B cell (primary cell): ENCODE data around the gene ANKRD2. TPM values are rescaled to one million over a fixed set of nuclear protein-coding genes. Genes with fewer than 3 reads are reported as not detected.

Experiments
- ATAC-seq: fragments of 200-7000 bp; cut with Tn5 transposase; one replicate; pipeline ENCODE4 v1.10.0; 2021; ENCODE audit warnings: low read depth, mild to moderate bottlenecking, moderate number of reproducible peaks, moderate library complexity
- CTCF ChIA-PET: fragments of 350-600 bp; sonication (Branson Sonifier 250); formaldehyde crosslinking; loops from one replicate; lab custom pipeline; 2021; ENCODE audit warnings: antibody characterized with exemption, inconsistent platforms; lab: Charles Lee
- POLR2A ChIA-PET: fragments of 350-600 bp; sonication (Branson Sonifier 250); formaldehyde crosslinking; loops from one replicate; lab custom pipeline; 2021; ENCODE audit warnings: antibody characterized with exemption; lab: Charles Lee
- DNase-seq: peaks from one replicate; pipeline ENCODE4 v3.0.0; 2013
- H2AFZ ChIP-seq: 2 replicates; pipeline ENCODE4 v1.6.1; 2012; ENCODE audit warnings: mild to moderate bottlenecking, low read depth, low read length; ENCODE audit not compliant: insufficient read depth, poor library complexity, severe bottlenecking
- H3K27ac ChIP-seq, 2 donors: 1 replicate in 1 of 2; 2 replicates in 1 of 2; pipeline ENCODE4 v1.5.1; 2012 to 2013; ENCODE audit warnings: low read length in 2 of 2, mild to moderate bottlenecking in 2 of 2, moderate library complexity in 1 of 2
- H3K27me3 ChIP-seq, 4 experiments: fragments of 200-600 bp in 1 of 4; sonication (generic) in 1 of 4; replicated peaks in 1 of 4; 1 replicate in 2 of 4; 2 replicates in 2 of 4; pipeline versions ENCODE4 v1.6.1 to v1.7.0; 2013 to 2016; ENCODE audit warnings: low read length in 3 of 4, mild to moderate bottlenecking in 2 of 4, mixed read lengths in 1 of 4, moderate library complexity in 1 of 4; ENCODE audit not compliant: insufficient read depth in 4 of 4, control insufficient read depth in 3 of 4; ENCODE audit errors: control extremely low read depth in 1 of 4
- H3K36me3 ChIP-seq, 2 experiments: replicated peaks in 1 of 2; 1 replicate in 1 of 2; 2 replicates in 1 of 2; pipeline versions ENCODE4 v1.6.1 to v1.7.1; 2013; ENCODE audit warnings: low read length in 1 of 2; ENCODE audit not compliant: insufficient read depth in 2 of 2, control insufficient read depth in 1 of 2; ENCODE audit errors: control extremely low read depth in 1 of 2, extremely low read depth in 1 of 2
- H3K4me1 ChIP-seq, 2 donors: fragments of 200-600 bp in 1 of 2; sonication (generic) in 1 of 2; 1 replicate in 1 of 2; 2 replicates in 1 of 2; pipeline versions ENCODE4 v1.5.1 to v1.6.1; 2013 to 2017; ENCODE audit warnings: low read length in 2 of 2; ENCODE audit not compliant: control insufficient read depth in 2 of 2, insufficient read depth in 2 of 2
- H3K4me2 ChIP-seq: replicated peaks from 2 replicates; pipeline ENCODE3; 2012; ENCODE audit warnings: mild to moderate bottlenecking, low read depth, low read length; ENCODE audit not compliant: poor library complexity, severe bottlenecking
- H3K4me3 ChIP-seq, 5 experiments: fragments of 200-600 bp in 1 of 5; sonication (generic) in 1 of 5; 1 replicate in 3 of 5; 2 replicates in 2 of 5; pipeline versions ENCODE4 v1.5.1 to v1.7.0; 2011 to 2016; ENCODE audit warnings: low read length in 4 of 5, mild to moderate bottlenecking in 4 of 5, low read depth in 2 of 5, control low read depth in 1 of 5, moderate library complexity in 1 of 5; ENCODE audit not compliant: insufficient read depth in 1 of 5; ENCODE audit errors: control extremely low read depth in 1 of 5, extremely low read depth in 1 of 5
- H3K79me2 ChIP-seq: fragments of 200-600 bp; sonication (generic); one replicate; pipeline ENCODE4 v1.6.0; 2016; ENCODE audit warnings: low read length; ENCODE audit not compliant: control insufficient read depth, insufficient read depth
- H3K9ac ChIP-seq: fragments of 200-600 bp; sonication (generic); 2 replicates; pipeline ENCODE4 v1.6.1; 2017; ENCODE audit warnings: mild to moderate bottlenecking, low read length, moderate library complexity
- H3K9me3 ChIP-seq, 3 donors: one replicate each; pipeline versions ENCODE4 v1.6.1 to v1.7.1; 2013; ENCODE audit warnings: low read length in 2 of 3; ENCODE audit not compliant: control insufficient read depth in 2 of 3, insufficient read depth in 1 of 3; ENCODE audit errors: control extremely low read depth in 1 of 3
- H4K20me1 ChIP-seq: 2 replicates; pipeline ENCODE4 v1.6.0; 2012; ENCODE audit warnings: mild to moderate bottlenecking, low read length; ENCODE audit not compliant: insufficient read depth, control insufficient read depth, poor library complexity, severe bottlenecking
- H3K27ac Mint-ChIP-seq: one replicate; pipeline ENCODE4 v1.8.0; 2021; ENCODE audit warnings: mixed read lengths
- H3K27me3 Mint-ChIP-seq: one replicate; pipeline ENCODE4 v1.8.0; 2021; ENCODE audit warnings: mixed read lengths
- H3K4me1 Mint-ChIP-seq: one replicate; pipeline ENCODE4 v1.8.0; 2021; ENCODE audit warnings: mixed read lengths
- H3K4me3 Mint-ChIP-seq: one replicate; pipeline ENCODE4 v1.8.0; 2021; ENCODE audit warnings: mixed read lengths
- H3K9me3 Mint-ChIP-seq: one replicate; pipeline ENCODE4 v1.8.0; 2022; ENCODE audit warnings: mixed read lengths; ENCODE audit not compliant: insufficient read depth
- CTCF ChIP-seq: fragments of 200-600 bp; IDR thresholded peaks from one replicate; pipeline ENCODE4 v1.8.0; 2022; ENCODE audit warnings: antibody characterized with exemption, mild to moderate bottlenecking
- EZH2 ChIP-seq: IDR thresholded peaks from 2 replicates; pipeline ENCODE4 v1.6.1; 2012; ENCODE audit warnings: borderline replicate concordance, low read depth, mild to moderate bottlenecking, moderate library complexity, low read length; ENCODE audit not compliant: insufficient read depth, poor library complexity, severe bottlenecking
- WGBS: methylation state at CpG from one replicate; pipeline ENCODE4 v1.1.5; 2013; ENCODE audit warnings: missing lambda C conversion rate; ENCODE audit not compliant: insufficient coverage; 5-methylcytosine and 5-hydroxymethylcytosine counted together
- intact Hi-C: fragments of 100-400 bp; cut with micrococcal nuclease; formaldehyde crosslinking; loops from one replicate; pipeline ENCODE4 v1.10.0; 2022
- polyA plus RNA-seq: library from polyadenylated mRNA; depleted of rRNA; stranded (reverse); fragments of >200 nt; gene quantifications from 2 replicates; pipeline ENCODE4 v1.2.3, GENCODE V29; 2012
- total RNA-seq, 2 donors: library from RNA; stranded (reverse); fragments of 120-200 nt in 1 of 2; gene quantifications; 1 replicate in 1 of 2; 2 replicates in 1 of 2; pipeline versions ENCODE4 v1.2.3 to v1.2.4, GENCODE V29; 2013 to 2022

The ANKRD2 gene
- total and polyA plus RNA-seq, 2 donors (not counting 1 experiment from before 2014, with no cell fraction given), result not detected

GRCh38 chr10:97546456-97547270, 25.9 kb upstream of the ANKRD2 start:
- ChIA-PET CTCF (interaction anchor here (0.7 kb wide), 1 partner anchor 201 kb away, joined by 3 read pairs; no protein-coding TSS in a partner anchor), POLR2A (no interaction called here)
- no peaks in the 10 kb centered on the region for H4K20me1 ChIP-seq
- H2AFZ ChIP-seq, result no peak overlapping the region
- Mint-ChIP-seq H3K27me3 (peaks cover 8% of the 10 kb centered on the region), H3K4me3 (no peak overlapping the region), H3K4me1 (no peaks in the 10 kb centered on the region), H3K27ac (no peak overlapping the region), H3K9me3 (no peaks in the 10 kb centered on the region)
- no peaks in the 10 kb centered on the region for H3K4me1 ChIP-seq
- no peak overlapping the region for H3K9ac ChIP-seq
- intact Hi-C loops, result no loop called here
- DNase-seq (no peak), ATAC-seq (no peak)
- no peaks in the 10 kb centered on the region for H3K27me3 ChIP-seq
- H3K36me3 ChIP-seq, result no peaks in the 10 kb centered on the region
- no peak overlapping the region for H3K27ac ChIP-seq
- H3K79me2 ChIP-seq, result no peaks in the 10 kb centered on the region
- no peak overlapping the region for H3K4me2 ChIP-seq
- H3K9me3 ChIP-seq, result no peaks in the 10 kb centered on the region
- 92% methylated on average over 12 of the region's 18 CpGs for WGBS
- no peak for TF ChIP-seq CTCF
- TF ChIP-seq EZH2, result no peak
- no peak overlapping the region for H3K4me3 ChIP-seq

GRCh38 chr10:97547271-97547600, 25.3 kb upstream of the ANKRD2 start:
- H3K27ac ChIP-seq, result no peak overlapping the region
- Mint-ChIP-seq H3K4me1 (no peaks in the 10 kb centered on the region), H3K27me3 (peaks cover 8% of the 10 kb centered on the region), H3K27ac (no peak overlapping the region), H3K9me3 (no peaks in the 10 kb centered on the region), H3K4me3 (no peak overlapping the region)
- ChIA-PET CTCF (no interaction called here), POLR2A (no interaction called here)
- no peak for TF ChIP-seq EZH2
- no peak for TF ChIP-seq CTCF
- H3K36me3 ChIP-seq, result no peaks in the 10 kb centered on the region
- no peaks in the 10 kb centered on the region for H3K9me3 ChIP-seq
- 90% methylated on average over 4 of the region's 4 CpGs for WGBS
- intact Hi-C loops, result no loop called here
- ATAC-seq, result no peak
- H4K20me1 ChIP-seq, result no peaks in the 10 kb centered on the region
- H3K27me3 ChIP-seq, result no peaks in the 10 kb centered on the region
- no peak overlapping the region for H2AFZ ChIP-seq
- DNase-seq, result no peak
- no peak overlapping the region for H3K9ac ChIP-seq
- no peaks in the 10 kb centered on the region for H3K4me1 ChIP-seq
- no peak overlapping the region for H3K4me3 ChIP-seq
- H3K79me2 ChIP-seq, result no peaks in the 10 kb centered on the region
- H3K4me2 ChIP-seq, result no peak overlapping the region
